DND-41 (cell line): Measurements from ENCODE around the gene STT3A.

Experiments used
- CTCF ChIP-seq: IDR thresholded peaks from 2 replicates; pipeline ENCODE4 v1.5.1; 2012; ENCODE audit warnings: borderline replicate concordance, low read length, moderate library complexity, mild to moderate bottlenecking; ENCODE audit not compliant: poor library complexity, severe bottlenecking; ENCODE audit errors: extremely low read depth
- EZH2 ChIP-seq: IDR thresholded peaks from 3 replicates; pipeline ENCODE4 v1.6.1; 2012; ENCODE audit warnings: borderline replicate concordance, low read depth, mild to moderate bottlenecking, moderate library complexity, low read length, inconsistent platforms; ENCODE audit not compliant: severe bottlenecking

DNA sequence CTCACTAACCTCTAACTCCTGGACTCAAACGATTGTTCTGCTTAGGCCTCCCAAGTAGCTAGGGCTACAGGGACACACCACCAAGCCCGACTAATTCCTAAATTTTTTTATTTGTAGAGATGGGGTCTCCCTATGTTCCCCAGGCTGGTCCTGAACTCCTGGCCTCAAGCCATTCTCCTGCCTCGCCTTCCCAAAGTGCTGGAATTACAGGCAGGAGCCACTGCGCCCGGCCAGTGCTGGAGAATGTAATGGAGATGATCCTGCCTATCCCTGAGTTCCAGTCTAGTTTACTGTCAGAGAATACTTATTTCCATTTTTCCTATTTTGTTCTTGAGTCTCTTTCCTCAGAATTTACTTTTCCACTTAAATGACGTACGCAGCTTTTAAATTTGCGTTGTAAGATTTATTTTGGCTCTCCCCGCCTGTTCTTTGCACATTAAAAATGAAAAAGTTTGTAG, 32.1 kb downstream of the STT3A start, which contains the start of gene CHEK1:
- TF ChIP-seq CTCF (no peak), EZH2 (no peak)
